NCI-H345 (cell line): ENCODE results near the gene ERG28.
"Not testable (repeated sequence)": the region's sequence is repeated elsewhere in the genome, so short reads cannot be mapped to it uniquely, and the experiment has no call there.

Experiments used
- DNase-seq: peaks from one replicate; lab custom pipeline; 2025; lab: John Stamatoyannopoulos, UW

The ERG28 gene

GRCh38 chr14:75625034-75625433, 35.6 kb downstream of the ERG28 start:
- DNase-seq = no peak

- no peak for DNase-seq
These were observed 41.1 kb downstream of the ERG28 start for GRCh38 chr14:75619548-75619947.

GRCh38 chr14:75615200-75615599, 45.5 kb downstream of the ERG28 start:
- no peak for DNase-seq

- no peak for DNase-seq
These were observed 46.5 kb downstream of the ERG28 start for GRCh38 chr14:75614179-75614578.

- no peak for DNase-seq
These were observed 48.5 kb downstream of the ERG28 start for GRCh38 chr14:75612157-75612556.

GRCh38 chr14:75610834-75611233, 49.8 kb downstream of the ERG28 start:
- no peak for DNase-seq

- no peak for DNase-seq
These were observed 50.8 kb downstream of the ERG28 start for GRCh38 chr14:75609606-75610475.

GRCh38 chr14:75609116-75609515, 51.6 kb downstream of the ERG28 start:
- no peak for DNase-seq

- no peak for DNase-seq
These were observed 52.6 kb downstream of the ERG28 start for GRCh38 chr14:75607842-75608640.

- DNase-seq = no peak
These were observed 53.6 kb downstream of the ERG28 start for GRCh38 chr14:75607044-75607443.

- no peak for DNase-seq
These were observed 54.8 kb downstream of the ERG28 start for GRCh38 chr14:75605916-75606315.

GRCh38 chr14:75604979-75605851, 55.5 kb downstream of the ERG28 start:
- no peak for DNase-seq

GRCh38 chr14:75602503-75602902, 58.2 kb downstream of the ERG28 start:
- DNase-seq = no peak

- not testable (repeated sequence) for DNase-seq
These were observed 59.6 kb downstream of the ERG28 start for GRCh38 chr14:75601061-75601460.

- DNase-seq = not testable (repeated sequence)
These were observed 60.6 kb downstream of the ERG28 start for GRCh38 chr14:75600100-75600499.
